ENCODE measurements around the gene UIMC1. TPM values are rescaled to one million over a fixed set of nuclear protein-coding genes. Genes with fewer than 3 reads are reported as not detected.

Gene UIMC1
- total RNA-seq, 1 experiment from 2014 or later = 20.7 TPM

DNA sequence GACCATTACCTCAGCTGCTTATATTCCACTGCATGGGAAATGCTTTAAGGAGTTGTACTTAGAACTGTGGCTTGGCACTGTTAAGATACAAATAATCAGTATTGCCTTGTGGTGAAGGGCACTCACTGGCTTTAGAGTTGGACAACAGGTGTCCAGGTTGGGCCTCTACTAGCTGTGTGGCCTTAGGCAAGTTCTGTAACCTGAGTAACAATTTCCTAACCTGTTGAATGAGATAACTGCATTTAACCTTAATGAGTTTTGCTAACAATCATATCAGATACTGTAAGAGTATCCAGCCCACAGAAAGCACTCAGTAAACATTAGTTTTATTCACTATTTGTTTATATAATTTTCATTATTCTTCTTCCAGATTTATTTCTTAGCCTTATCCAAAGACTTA is 90.2 kb downstream of the UIMC1 start:
- no peak overlapping the region for H3K4me3 ChIP-seq (ENCODE audit: low read length)
- ChIA-PET CTCF (no interaction called here), POLR2A (ENCODE audit: unreplicated experiment) (no interaction called here)
- H3K27ac ChIP-seq (ENCODE audit: low read length) = no peak overlapping the region
- no peaks in the 10 kb centered on the region for H3K79me2 ChIP-seq (ENCODE audit: low read length)
- no peaks in the 10 kb centered on the region for H3F3A ChIP-seq (ENCODE audit: low read length, unreplicated experiment)
- 0 out of 2 replicates have a peak, but pooled peaks cover 8% of the 10 kb centered on the region for H4K20me1 ChIP-seq (ENCODE audit: low read length)
- no TSS peak for BruUV-seq (replicated peaks)
- H3K27me3 ChIP-seq (ENCODE audit: low read length) = no peaks in the 10 kb centered on the region
- no peaks in the 10 kb centered on the region for H3K9me3 ChIP-seq (ENCODE audit: low read length)
- intact Hi-C loops (cut with micrococcal nuclease) = no loop called here
- no peak for TF ChIP-seq EZH2phosphoT487 (IDR thresholded peaks at IDR 0.05; ENCODE audit: borderline replicate concordance, low read length)
- TF ChIP-seq, protein P1, sequence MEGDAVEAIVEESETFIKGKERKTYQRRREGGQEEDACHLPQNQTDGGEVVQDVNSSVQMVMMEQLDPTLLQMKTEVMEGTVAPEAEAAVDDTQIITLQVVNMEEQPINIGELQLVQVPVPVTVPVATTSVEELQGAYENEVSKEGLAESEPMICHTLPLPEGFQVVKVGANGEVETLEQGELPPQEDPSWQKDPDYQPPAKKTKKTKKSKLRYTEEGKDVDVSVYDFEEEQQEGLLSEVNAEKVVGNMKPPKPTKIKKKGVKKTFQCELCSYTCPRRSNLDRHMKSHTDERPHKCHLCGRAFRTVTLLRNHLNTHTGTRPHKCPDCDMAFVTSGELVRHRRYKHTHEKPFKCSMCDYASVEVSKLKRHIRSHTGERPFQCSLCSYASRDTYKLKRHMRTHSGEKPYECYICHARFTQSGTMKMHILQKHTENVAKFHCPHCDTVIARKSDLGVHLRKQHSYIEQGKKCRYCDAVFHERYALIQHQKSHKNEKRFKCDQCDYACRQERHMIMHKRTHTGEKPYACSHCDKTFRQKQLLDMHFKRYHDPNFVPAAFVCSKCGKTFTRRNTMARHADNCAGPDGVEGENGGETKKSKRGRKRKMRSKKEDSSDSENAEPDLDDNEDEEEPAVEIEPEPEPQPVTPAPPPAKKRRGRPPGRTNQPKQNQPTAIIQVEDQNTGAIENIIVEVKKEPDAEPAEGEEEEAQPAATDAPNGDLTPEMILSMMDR (conservative IDR thresholded peaks at IDR 0.05; ENCODE audit: low read depth, low read length) = no peak
- no peak for TF ChIP-seq EZH2 (IDR thresholded peaks at IDR 0.05; ENCODE audit: low read length, unreplicated experiment)
- no peaks in the 10 kb centered on the region for H3K9me2 ChIP-seq (replicated peaks; ENCODE audit: low read length)
- H3K4me2 ChIP-seq (ENCODE audit: low read length) = no peak overlapping the region
- H3K36me3 ChIP-seq (ENCODE audit: low read depth, low read length) = peaks cover 3% of the 10 kb centered on the region; the same call in 1 of the 2 replicates
- H3K4me1 ChIP-seq (ENCODE audit: insufficient read depth, low read length) = no peaks in the 10 kb centered on the region
- no peak overlapping the region for H3K9ac ChIP-seq (ENCODE audit: low read length)
- DNase-seq (no peak), ATAC-seq (no peak)
- no peak overlapping the region for H2AFZ ChIP-seq (ENCODE audit: low read length)

DNA sequence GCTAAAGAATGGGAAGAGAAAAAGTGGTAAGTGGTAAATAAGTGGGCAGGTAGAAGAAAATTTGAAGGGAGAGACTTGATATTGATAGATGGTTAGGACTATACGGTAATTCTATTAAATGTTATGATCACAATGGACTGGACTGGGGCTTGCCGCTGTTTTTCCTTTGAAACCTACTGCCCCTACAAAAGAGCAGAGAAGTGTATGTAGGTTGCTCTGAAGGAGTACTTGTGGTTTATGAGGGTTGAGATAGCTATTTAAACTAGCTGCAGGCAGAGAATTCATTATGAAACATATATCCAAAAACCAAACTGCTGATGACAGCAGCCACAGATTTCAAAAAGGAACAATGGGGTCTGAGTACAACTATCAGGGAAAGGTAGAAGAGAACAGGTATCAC is 90.7 kb downstream of the UIMC1 start:
- no peak for TF ChIP-seq EZH2 (IDR thresholded peaks at IDR 0.05; ENCODE audit: low read length, unreplicated experiment)
- TF ChIP-seq, protein P1 (conservative IDR thresholded peaks at IDR 0.05; ENCODE audit: low read depth, low read length) = no peak
- TF ChIP-seq EZH2phosphoT487 (IDR thresholded peaks at IDR 0.05; ENCODE audit: borderline replicate concordance, low read length) = no peak
- no peak overlapping the region for H3K27ac ChIP-seq (ENCODE audit: low read length)
- no peaks in the 10 kb centered on the region for H3K4me1 ChIP-seq (ENCODE audit: insufficient read depth, low read length)
- no peak overlapping the region for H3K4me3 ChIP-seq (ENCODE audit: low read length)
- ChIA-PET CTCF (no interaction called here), POLR2A (ENCODE audit: unreplicated experiment) (no interaction called here)
- no peak for ATAC-seq
- H3K36me3 ChIP-seq (ENCODE audit: low read depth, low read length) = peaks cover 3% of the 10 kb centered on the region; the same call in 1 of the 2 replicates
- H3K9me2 ChIP-seq (replicated peaks; ENCODE audit: low read length) = no peaks in the 10 kb centered on the region
- no peak overlapping the region for H3K9ac ChIP-seq (ENCODE audit: low read length)
- no peak overlapping the region for H2AFZ ChIP-seq (ENCODE audit: low read length)
- no TSS peak for BruUV-seq (replicated peaks)
- H3K27me3 ChIP-seq (ENCODE audit: low read length) = no peaks in the 10 kb centered on the region
- no peak for DNase-seq
- no peaks in the 10 kb centered on the region for H3K9me3 ChIP-seq (ENCODE audit: low read length)
- H3F3A ChIP-seq (ENCODE audit: low read length, unreplicated experiment) = no peaks in the 10 kb centered on the region
- H4K20me1 ChIP-seq (ENCODE audit: low read length) = 0 out of 2 replicates have a peak, but pooled peaks cover 8% of the 10 kb centered on the region
- intact Hi-C loops (cut with micrococcal nuclease) = no loop called here
- H3K79me2 ChIP-seq (ENCODE audit: low read length) = no peaks in the 10 kb centered on the region
- H3K4me2 ChIP-seq (ENCODE audit: low read length) = no peak overlapping the region

DNA sequence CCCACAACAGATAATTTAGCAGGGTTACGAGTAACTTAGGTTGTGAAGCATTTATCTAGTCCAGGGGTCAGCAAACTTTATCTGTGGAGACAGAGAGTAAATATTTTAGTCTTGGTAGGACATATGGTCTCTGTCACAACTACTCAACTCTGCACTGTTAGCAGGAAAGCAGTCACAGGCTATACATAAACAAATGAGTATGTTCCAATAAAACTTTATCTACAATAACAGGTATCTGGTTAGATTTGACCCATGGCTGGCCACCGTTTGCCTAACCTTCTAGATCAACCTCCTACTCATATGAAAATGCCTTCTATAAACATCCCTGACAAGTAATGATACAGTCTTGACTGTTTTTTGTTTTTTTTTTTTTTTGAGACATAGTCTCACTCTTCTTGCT is 94.5 kb downstream of the UIMC1 start:
- ChIA-PET CTCF (no interaction called here), POLR2A (ENCODE audit: unreplicated experiment) (no interaction called here)
- H3K27ac ChIP-seq (ENCODE audit: low read length) = no peak overlapping the region
- DNase-seq = no peak
- H3K27me3 ChIP-seq (ENCODE audit: low read length) = no peaks in the 10 kb centered on the region
- ATAC-seq = no peak
- H3K9me3 ChIP-seq (ENCODE audit: low read length) = no peaks in the 10 kb centered on the region
- H4K20me1 ChIP-seq (ENCODE audit: low read length) = 0 out of 2 replicates have a peak, but pooled peaks cover 8% of the 10 kb centered on the region
- no peak overlapping the region for H3K4me3 ChIP-seq (ENCODE audit: low read length)
- no peaks in the 10 kb centered on the region for H3K79me2 ChIP-seq (ENCODE audit: low read length)
- TF ChIP-seq EZH2 (IDR thresholded peaks at IDR 0.05; ENCODE audit: low read length, unreplicated experiment) (no peak), EZH2phosphoT487 (IDR thresholded peaks at IDR 0.05; ENCODE audit: borderline replicate concordance, low read length) (no peak)
- TF ChIP-seq, protein P1 (conservative IDR thresholded peaks at IDR 0.05; ENCODE audit: low read depth, low read length) = no peak
- no peaks in the 10 kb centered on the region for H3F3A ChIP-seq (ENCODE audit: low read length, unreplicated experiment)
- no peaks in the 10 kb centered on the region for H3K9me2 ChIP-seq (replicated peaks; ENCODE audit: low read length)
- no peaks in the 10 kb centered on the region for H3K4me1 ChIP-seq (ENCODE audit: insufficient read depth, low read length)
- intact Hi-C loops (cut with micrococcal nuclease) = no loop called here
- no peak overlapping the region for H3K9ac ChIP-seq (ENCODE audit: low read length)
- H3K36me3 ChIP-seq (ENCODE audit: low read depth, low read length) = peaks cover 15% of the 10 kb centered on the region; the same call in 1 of the 2 replicates
- H2AFZ ChIP-seq (ENCODE audit: low read length) = no peak overlapping the region
- H3K4me2 ChIP-seq (ENCODE audit: low read length) = no peak overlapping the region
- BruUV-seq (replicated peaks) = no TSS peak

Measured in PC-3 (cell line).